Kidney tubule cell (primary cell): Measurements from ENCODE around the gene ATXN3.
A peak's percentile ranks its signal among the peaks of the same experiment; 100 is the strongest.

Experiments
- DNase-seq: peaks from one replicate; pipeline ENCODE4 v3.0.0-alpha.2; 2018; ENCODE audit warnings: low spot score

ATXN3 gene

GRCh38 chr14:92106143-92106926, at the start of gene ATXN3:
TSS of gene ATXN3 (minus strand) at chr14:92106582. CDS start at chr14:92106552, 30 bp downstream.
- DNase-seq = peak; percentile 98

- DNase-seq = no peak
Observed at GRCh38 chr14:92154283-92154942, 48.0 kb upstream of the ATXN3 start.

- DNase-seq = no peak
Observed at GRCh38 chr14:92153581-92153980, 47.2 kb upstream of the ATXN3 start.

- peak; percentile 34 for DNase-seq
Observed at GRCh38 chr14:92144708-92145107, 38.3 kb upstream of the ATXN3 start.

GRCh38 chr14:92143962-92144361, 37.6 kb upstream of the ATXN3 start:
- peak; percentile 59 for DNase-seq

GRCh38 chr14:92143309-92143708, 36.9 kb upstream of the ATXN3 start:
- no peak for DNase-seq

- DNase-seq = peak; percentile 31
Observed at GRCh38 chr14:92135269-92135668, 28.9 kb upstream of the ATXN3 start.

- no peak for DNase-seq
Observed at GRCh38 chr14:92134456-92134855, 28.1 kb upstream of the ATXN3 start.

- DNase-seq = peak; percentile 14
Observed at GRCh38 chr14:92122761-92123160, 16.4 kb upstream of the ATXN3 start.

GRCh38 chr14:92122351-92122677, 15.9 kb upstream of the ATXN3 start:
- peak; percentile 36 for DNase-seq

GRCh38 chr14:92121670-92122350, 15.4 kb upstream of the ATXN3 start, which contains the start of the genes CPSF2 and NDUFB1:
TSS of gene CPSF2 (plus strand) at chr14:92121969. CDS start at chr14:92130985, 9,016 bp downstream.
TSS of gene NDUFB1 (minus strand) at chr14:92121706. CDS start at chr14:92117637, 4,069 bp downstream.
- peak; percentile 83 for DNase-seq

- DNase-seq = no peak
Observed at GRCh38 chr14:92121207-92121669, 14.9 kb upstream of the ATXN3 start.

- no peak for DNase-seq
Observed at GRCh38 chr14:92109490-92109889, 3.1 kb upstream of the ATXN3 start.

GRCh38 chr14:92108345-92109254, 2.2 kb upstream of the ATXN3 start:
- DNase-seq = no peak

- DNase-seq = peak; percentile 41
Observed at GRCh38 chr14:92105893-92106142, 564 bp downstream of the ATXN3 start.

GRCh38 chr14:92105073-92105892, 1.1 kb downstream of the ATXN3 start:
- DNase-seq = no peak

GRCh38 chr14:92103363-92103989, 2.9 kb downstream of the ATXN3 start:
- DNase-seq = no peak

- DNase-seq = no peak
Observed at GRCh38 chr14:92099802-92100201, 6.6 kb downstream of the ATXN3 start.

GRCh38 chr14:92093320-92093719, 13.1 kb downstream of the ATXN3 start:
- no peak for DNase-seq

- no peak for DNase-seq
Observed at GRCh38 chr14:92088494-92088893, 17.9 kb downstream of the ATXN3 start.

- no peak for DNase-seq
Observed at GRCh38 chr14:92074555-92074954, 31.8 kb downstream of the ATXN3 start.
